ENCODE data around the gene EID2. TPM values are rescaled to one million over a fixed set of nuclear protein-coding genes. Genes with fewer than 3 reads are reported as not detected.

Gene EID2
- total and polyA plus RNA-seq, 2 of the 8 experiments (the other 6 are each of a cell fraction or from before 2014, with no cell fraction given) = 7.8 to 29.6 TPM

DNA sequence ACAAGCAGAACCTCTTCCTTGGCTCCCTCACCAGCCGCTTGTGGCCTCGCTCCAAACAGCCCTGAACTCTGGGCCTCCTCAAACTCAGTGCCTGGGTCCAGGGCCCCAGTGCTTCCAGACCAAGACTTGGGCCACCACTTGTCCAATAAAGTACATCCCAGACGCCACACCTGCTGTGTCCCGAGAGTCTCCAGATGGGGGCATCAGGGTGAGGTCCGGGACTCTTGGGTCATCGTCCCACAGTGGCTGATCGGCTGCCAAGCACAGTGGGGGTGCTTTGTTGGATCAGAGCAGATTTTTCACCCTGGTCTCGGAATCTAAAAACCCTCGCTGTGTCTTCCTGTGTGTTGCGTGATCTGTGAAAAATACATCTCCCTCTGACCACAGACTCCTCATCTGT, 50.2 kb downstream of the EID2 start:
- WGBS, 2 experiments (ENCODE audit: extremely low coverage in 1 of 2, insufficient coverage in 1 of 2, insufficient read length in 1 of 2, insufficient replicate concordance in 2 of 2, low coverage in 1 of 2, low lambda C conversion rate in 2 of 2, missing lambda C conversion rate in 1 of 2) = 93% methylated on average over 10 of the region's 10 CpGs; no CpG with 5 or more reads in 1 of the 2 experiments
- no peak overlapping the region for H4K91ac ChIP-seq (replicated peaks; ENCODE audit: insufficient read length, low read length)
- H3K23me2 ChIP-seq (ENCODE audit: low read depth, low read length) = no peaks in the 10 kb centered on the region; the same call in 1 of the 2 replicates
- DNase-seq (ENCODE audit: low read depth in 1 of 2, low spot score in 2 of 2) (no peak), FAIRE-seq (no peak)
- H4K8ac ChIP-seq (ENCODE audit: extremely low read depth, insufficient read depth, low read length) = no peak overlapping the region
- no peak overlapping the region for H2BK120ac ChIP-seq (replicated peaks; ENCODE audit: low read depth, low read length)
- peaks cover 0 to 2% (median 0%) of the 10 kb centered on the region in 4 experiments; a peak in 2 of 7 replicates for H3K4me1 ChIP-seq (replicated peaks in 1 of 4; ENCODE audit: control insufficient read depth in 3 of 4, insufficient read depth in 4 of 4, low read length in 3 of 4)
- no peaks in the 10 kb centered on the region for H3K9me3 ChIP-seq (ENCODE audit: insufficient read depth in 2 of 2, low read depth in 1 of 2, low read length in 1 of 2)
- no peak overlapping the region for H2AFZ ChIP-seq (ENCODE audit: low read length)
- no peak overlapping the region for H3K18ac ChIP-seq (ENCODE audit: extremely low read depth, low read length)
- no peak overlapping the region for H2BK5ac ChIP-seq (ENCODE audit: low read depth, low read length)
- no peaks in the 10 kb centered on the region for H3K79me2 ChIP-seq (ENCODE audit: control insufficient read depth in 1 of 2, insufficient read depth in 2 of 2, low read length in 2 of 2)
- no peak overlapping the region for H3K4me2 ChIP-seq (ENCODE audit: insufficient read depth in 1 of 2, low read depth in 2 of 2, low read length in 2 of 2)
- H3K27ac ChIP-seq (ENCODE audit: low read depth, low read length) = no peak overlapping the region
- H3K14ac ChIP-seq (ENCODE audit: insufficient read length) = no peak overlapping the region
- H3K27me3 ChIP-seq (replicated peaks in 1 of 4; ENCODE audit: control insufficient read depth in 3 of 4, extremely low read depth in 1 of 4, insufficient read depth in 3 of 4, low read length in 3 of 4) = no peaks in the 10 kb centered on the region
- no peak overlapping the region for H3K4ac ChIP-seq (replicated peaks; ENCODE audit: insufficient read length, low read depth, low read length)
- H3K36me3 ChIP-seq (ENCODE audit: control insufficient read depth in 2 of 4, insufficient read depth in 4 of 4, low read length in 3 of 4) = peaks cover 11 to 55% (median 39%) of the 10 kb centered on the region in 4 experiments
- no peak overlapping the region for H2BK20ac ChIP-seq (ENCODE audit: low read length)
- H2BK15ac ChIP-seq (ENCODE audit: low read length) = no peak overlapping the region
- H2BK12ac ChIP-seq (ENCODE audit: low read depth, low read length) = no peak overlapping the region
- H3K23ac ChIP-seq (ENCODE audit: insufficient read length) = no peak overlapping the region
- TF ChIP-seq SRF (IDR thresholded peaks at IDR 0.05; ENCODE audit: low read depth, low read length) (no peak), NANOG (IDR thresholded peaks at IDR 0.05; ENCODE audit: insufficient read depth, low read depth, low read length, poor library complexity, severe bottlenecking) (no peak), NRF1 (IDR thresholded peaks at IDR 0.05; ENCODE audit: low read depth, low read length) (no peak), CBX8 (IDR thresholded peaks at IDR 0.05; ENCODE audit: borderline replicate concordance, low read depth, low read length) (no peak), BCL11A (IDR thresholded peaks at IDR 0.05; ENCODE audit: low read depth in 2 of 2, low read length in 2 of 2) (no peak), BACH1 (IDR thresholded peaks at IDR 0.05; ENCODE audit: low read length) (no peak)
- H4K5ac ChIP-seq (ENCODE audit: insufficient read length, low read depth, low read length) = no peak overlapping the region
- ChIA-PET CTCF (ENCODE audit: partially characterized antibody) (interaction anchor here (1.0 to 1.6 kb wide), 5 partner anchors 11 to 186 kb away, joined by 3 to 4 read pairs (median 3); no protein-coding TSS in a partner anchor), POLR2A (ENCODE audit: partially characterized antibody) (interaction anchor here (0.6 to 11.1 kb wide), 6 partner anchors 6 to 43 kb away, joined by 3 to 96 read pairs (median 3); partner anchors contain the start of genes EID2B and TIMM50)
- H3K4me3 ChIP-seq (ENCODE audit: extremely low read depth in 1 of 4, insufficient read depth in 2 of 4, low read depth in 3 of 4, low read length in 4 of 4) = no peak overlapping the region
- H3K9ac ChIP-seq (replicated peaks in 1 of 4; ENCODE audit: extremely low read depth in 1 of 4, low read depth in 3 of 4, low read length in 3 of 4) = no peak overlapping the region
- H2AK5ac ChIP-seq (ENCODE audit: low read depth, low read length) = no peak overlapping the region
- no peaks in the 10 kb centered on the region for H3K79me1 ChIP-seq (ENCODE audit: low read depth, low read length)
- no peak overlapping the region for H3K56ac ChIP-seq (replicated peaks; ENCODE audit: insufficient read length, low read depth, low read length)
- peaks cover 5 to 9% of the 10 kb centered on the region in 2 experiments for H4K20me1 ChIP-seq (replicated peaks in 1 of 2; ENCODE audit: control insufficient read depth in 1 of 2, insufficient read depth in 2 of 2, low read length in 2 of 2)
